Astrocyte of the spinal cord (primary cell): ENCODE data around the gene SLC22A6.

Experiments
- DNase-seq: peaks from one replicate; pipeline ENCODE4 v3.0.0; 2011; ENCODE audit warnings: low read depth, low spot score
- H3K4me3 ChIP-seq: 2 replicates; pipeline ENCODE4 v1.5.1; 2011; ENCODE audit warnings: low read depth, mild to moderate bottlenecking, low read length, moderate library complexity
- CTCF ChIP-seq: IDR thresholded peaks from 2 replicates; pipeline ENCODE4 v1.5.1; 2012; ENCODE audit warnings: low read depth, mild to moderate bottlenecking, low read length, inconsistent platforms
- in situ Hi-C: cut with HindIII; loops from 2 replicates; pipeline ENCODE4 v1.10.0; 2017; ENCODE audit warnings: low sequenced_read_pairs

SLC22A6 gene

GRCh38 chr11:62980133-62980760 lies 4.5 kb downstream of the SLC22A6 start:
- no peak for DNase-seq
- no peak for TF ChIP-seq CTCF
- in situ Hi-C loops: no loop called here
- H3K4me3 ChIP-seq: no peak overlapping the region

- DNase-seq: no peak
- in situ Hi-C loops: no loop called here
- no peak for TF ChIP-seq CTCF
- H3K4me3 ChIP-seq: no peak overlapping the region
These were observed 8.7 kb downstream of the SLC22A6 start for GRCh38 chr11:62976109-62976508.

- H3K4me3 ChIP-seq: no peak overlapping the region
- DNase-seq: no peak
- peak; percentile 36 for TF ChIP-seq CTCF
- in situ Hi-C loops: no loop called here
These were observed 9.8 kb downstream of the SLC22A6 start for GRCh38 chr11:62974848-62975522.

- no peak overlapping the region for H3K4me3 ChIP-seq
- in situ Hi-C loops: no loop called here
- DNase-seq: no peak
- TF ChIP-seq CTCF: no peak
These were observed 19.2 kb downstream of the SLC22A6 start for GRCh38 chr11:62965574-62965973.

GRCh38 chr11:62962391-62962790 lies 22.4 kb downstream of the SLC22A6 start:
- no peak for TF ChIP-seq CTCF
- no peak overlapping the region for H3K4me3 ChIP-seq
- in situ Hi-C loops: no loop called here
- no peak for DNase-seq

- no peak for TF ChIP-seq CTCF
- no peak for DNase-seq
- H3K4me3 ChIP-seq: no peak overlapping the region
- in situ Hi-C loops: no loop called here
These were observed 23.7 kb downstream of the SLC22A6 start for GRCh38 chr11:62961017-62961570.
